HCT116 (cell line): Measurements from ENCODE around the gene KRTAP10-8. TPM values are rescaled to one million over a fixed set of nuclear protein-coding genes. Genes with fewer than 3 reads are reported as not detected.

Source experiments
- ATAC-seq: fragments of 200-7000 bp; cut with Tn5 transposase; 2 replicates; pipeline ENCODE4 v1.9.1; 2020; ENCODE audit warnings: mild to moderate bottlenecking, moderate library complexity
- BruUV-seq: library from RNA; stranded (reverse); fragments of 400-500 nt; replicated peaks from 2 replicates; lab custom pipeline; 2021; lab: Mats Ljungman, UMichigan
- CTCF ChIA-PET: fragments of 300-600 bp; sonication (Branson Sonifier 250); formaldehyde crosslinking; loops from one replicate; lab custom pipeline; 2021; ENCODE audit warnings: antibody characterized with exemption; lab: Charles Lee
- POLR2A ChIA-PET: fragments of 300-600, 350-600 bp; sonication (Branson Sonifier 250); formaldehyde crosslinking; loops from one replicate; lab custom pipeline; 2021; ENCODE audit warnings: antibody characterized with exemption; lab: Charles Lee
- RAD21 ChIA-PET, 2 experiments: fragments of 300-600 bp; sonication (Branson Sonifier 250); formaldehyde crosslinking; loops; one replicate each; lab custom pipeline; 2023; ENCODE audit warnings: low total read pairs in 2 of 2; ENCODE audit not compliant: uncharacterized antibody in 2 of 2, unreplicated experiment in 2 of 2, low non-redundant PET in 1 of 2; lab: Charles Lee
- DNase-seq: peaks from one replicate; pipeline ENCODE4 v3.0.0-alpha.2; 2010; ENCODE audit warnings: low read depth, low spot score
- H2AFZ ChIP-seq: fragments of 200-600 bp; shearing (Covaris generic), sonication (generic); 2 replicates; pipeline ENCODE4 v1.6.1; 2017; ENCODE audit warnings: low read depth, mixed run types, mixed read lengths, antibody characterized with exemption, low read length; ENCODE audit not compliant: poor library complexity, severe bottlenecking
- H3K27ac ChIP-seq: 2 replicates; pipeline ENCODE4 v1.5.1; 2012; ENCODE audit warnings: low read depth, low read length
- H3K27me3 ChIP-seq: fragments of 200-600 bp; sonication (generic); 2 replicates; pipeline ENCODE4 v1.6.1; 2016; ENCODE audit warnings: mixed run types, low read length, mixed read lengths; ENCODE audit not compliant: insufficient read depth
- H3K36me3 ChIP-seq, 2 experiments: fragments of 200-500 bp in 1 of 2; fragments of 200-600 bp in 1 of 2; sonication (Bioruptor generic) in 1 of 2; sonication (generic) in 1 of 2; 2 replicates each; pipeline versions ENCODE4 v1.5.1 to v1.6.1; 2014 to 2016; ENCODE audit warnings: low read length in 2 of 2, inconsistent platforms in 1 of 2, mixed read lengths in 1 of 2, mixed run types in 1 of 2; ENCODE audit not compliant: insufficient read depth in 2 of 2, control insufficient read depth in 1 of 2
- H3K4me1 ChIP-seq, 2 experiments: fragments of 200-600 bp in 1 of 2; sonication (generic) in 1 of 2; 2 replicates each; pipeline versions ENCODE4 v1.5.1 to v1.6.1; 2012 to 2017; ENCODE audit warnings: low read length in 2 of 2, inconsistent platforms in 1 of 2, mild to moderate bottlenecking in 1 of 2, mixed read lengths in 1 of 2, mixed run types in 1 of 2, moderate library complexity in 1 of 2; ENCODE audit not compliant: insufficient read depth in 2 of 2, control insufficient read depth in 1 of 2
- H3K4me2 ChIP-seq: fragments of 200-600 bp; sonication (generic); 2 replicates; pipeline ENCODE4 v1.6.1; 2017; ENCODE audit warnings: mixed run types, low read length, mixed read lengths
- H3K4me3 ChIP-seq, 2 experiments: fragments of 200-600 bp in 1 of 2; sonication (generic) in 1 of 2; replicated peaks in 1 of 2; 2 replicates each; pipeline ENCODE4 v1.5.1; 2011 to 2016; ENCODE audit warnings: low read length in 2 of 2, control low read depth in 1 of 2, low read depth in 1 of 2, mild to moderate bottlenecking in 1 of 2, mixed read lengths in 1 of 2, mixed run types in 1 of 2
- H3K79me2 ChIP-seq: fragments of 200-600 bp; sonication (generic); 2 replicates; pipeline ENCODE4 v1.6.1; 2017; ENCODE audit warnings: mild to moderate bottlenecking, mixed run types, low read length, moderate library complexity, mixed read lengths; ENCODE audit not compliant: insufficient read depth
- H3K9ac ChIP-seq: fragments of 200-600 bp; sonication (generic); 2 replicates; pipeline ENCODE4 v1.6.1; 2016; ENCODE audit warnings: low read length, mixed read lengths
- H3K9me2 ChIP-seq: fragments of 200-600 bp; sonication (generic), shearing (Covaris generic); 2 replicates; pipeline ENCODE4 v1.6.1; 2017; ENCODE audit warnings: mixed run types, mild to moderate bottlenecking, moderate library complexity; ENCODE audit not compliant: insufficient read depth
- H3K9me3 ChIP-seq, 2 experiments: fragments of 200-500 bp in 1 of 2; fragments of 200-600 bp in 1 of 2; sonication (Bioruptor generic) in 1 of 2; sonication (generic) in 1 of 2; 2 replicates each; pipeline ENCODE4 v1.6.1; 2014 to 2017; ENCODE audit warnings: low read length in 2 of 2, mixed read lengths in 2 of 2, inconsistent platforms in 1 of 2, low read depth in 1 of 2, mild to moderate bottlenecking in 1 of 2, mixed run types in 1 of 2, moderate library complexity in 1 of 2; ENCODE audit not compliant: control insufficient read depth in 1 of 2, insufficient read depth in 1 of 2
- H4K20me1 ChIP-seq: fragments of 200-600 bp; sonication (generic), shearing (Covaris generic); 2 replicates; pipeline ENCODE4 v1.6.1; 2017; ENCODE audit warnings: mixed run types, mild to moderate bottlenecking, moderate library complexity; ENCODE audit not compliant: insufficient read depth
- CEBPB ChIP-seq: IDR thresholded peaks from 2 replicates; pipeline ENCODE4 v1.6.1; 2012; ENCODE audit warnings: low read depth
- CTCF ChIP-seq, 3 experiments: fragments of 200-600 bp in 1 of 3; sonication (generic) in 1 of 3; IDR thresholded peaks in 2 of 3; conservative IDR thresholded peaks in 1 of 3; 2 replicates each; pipeline ENCODE4 v1.5.1; 2012 to 2017; ENCODE audit warnings: low read depth in 2 of 3, low read length in 2 of 3, antibody characterized with exemption in 1 of 3, borderline replicate concordance in 1 of 3, control low read depth in 1 of 3, mild to moderate bottlenecking in 1 of 3, mixed read lengths in 1 of 3, mixed run types in 1 of 3, moderate library complexity in 1 of 3; ENCODE audit not compliant: insufficient read depth in 1 of 3
- EZH2 ChIP-seq: fragments of 200-600 bp; sonication (generic); IDR thresholded peaks from 2 replicates; pipeline ENCODE4 v1.6.1; 2017; ENCODE audit warnings: antibody characterized with exemption, mixed run types
- EZH2phosphoT487 ChIP-seq: fragments of 200-600 bp; IDR thresholded peaks from 2 replicates; pipeline ENCODE4 v1.6.1; 2018; ENCODE audit warnings: antibody characterized with exemption, borderline replicate concordance
- FOSL1 ChIP-seq: IDR thresholded peaks from 2 replicates; pipeline ENCODE4 v1.6.1; 2012; ENCODE audit warnings: low read depth
- JUND ChIP-seq: IDR thresholded peaks from 2 replicates; pipeline ENCODE4 v1.6.1; 2012
- POLR2A ChIP-seq: IDR thresholded peaks from 2 replicates; pipeline ENCODE4 v1.7.0; 2011; ENCODE audit warnings: borderline replicate concordance; ENCODE audit not compliant: insufficient read depth, insufficient read length; ENCODE audit errors: extremely low read depth
- RAD21 ChIP-seq: IDR thresholded peaks from 2 replicates; pipeline ENCODE4 v1.6.1; 2012; ENCODE audit warnings: low read depth, mild to moderate bottlenecking
- SIN3A ChIP-seq: IDR thresholded peaks from 2 replicates; pipeline ENCODE4 v1.6.1; 2012; ENCODE audit warnings: low read depth
- SP1 ChIP-seq: IDR thresholded peaks from 2 replicates; pipeline ENCODE4 v1.6.1; 2012; ENCODE audit warnings: low read depth
- YY1 ChIP-seq: IDR thresholded peaks from 2 replicates; pipeline ENCODE4 v1.6.1; 2011; ENCODE audit warnings: low read length, low read depth, moderate library complexity, mild to moderate bottlenecking; ENCODE audit not compliant: insufficient replicate concordance; ENCODE audit errors: extremely low read depth
- intact Hi-C: fragments of 100-400 bp; cut with micrococcal nuclease; formaldehyde crosslinking; loops from 2 replicates; pipeline ENCODE4 v1.10.0; 2022
- total RNA-seq: library from RNA; stranded (reverse); gene quantifications from one replicate; pipeline ENCODE4 v1.2.1, GENCODE V29; 2021; ENCODE audit not compliant: unreplicated experiment
- TF ChIP-seq, protein P1 (sequence below): IDR thresholded peaks from 2 replicates; pipeline ENCODE4 v1.6.1; 2012
- TF ChIP-seq, protein P2 (sequence below): IDR thresholded peaks from 2 replicates; pipeline ENCODE4 v1.6.1; 2012; ENCODE audit warnings: low read depth

KRTAP10-8 gene
- total RNA-seq, 1 experiment from 2014 or later: not detected

DNA sequence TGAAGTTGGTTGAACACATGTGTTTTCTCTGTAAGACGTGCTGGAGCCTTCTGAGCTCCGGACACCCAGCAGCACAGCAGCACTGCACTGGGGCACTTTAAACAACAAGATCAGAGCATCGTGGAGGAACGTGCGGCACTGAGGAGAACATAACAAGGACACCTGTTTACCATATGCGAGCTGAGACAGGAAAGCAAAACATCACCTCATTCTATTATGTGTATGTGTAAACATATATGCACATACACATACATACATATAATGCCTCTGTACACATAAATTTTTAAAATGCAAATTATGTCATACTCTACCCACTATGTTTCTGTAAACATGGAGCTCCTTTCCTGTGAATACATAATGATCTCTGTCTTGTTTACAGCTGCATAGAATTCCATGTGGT lies 16.4 kb upstream of the KRTAP10-8 start:
- BruUV-seq: no TSS peak

More for the DNA sequence above, 16.4 kb upstream of the KRTAP10-8 start:
- TF ChIP-seq EZH2phosphoT487: no peak
- TF ChIP-seq, protein P1, sequence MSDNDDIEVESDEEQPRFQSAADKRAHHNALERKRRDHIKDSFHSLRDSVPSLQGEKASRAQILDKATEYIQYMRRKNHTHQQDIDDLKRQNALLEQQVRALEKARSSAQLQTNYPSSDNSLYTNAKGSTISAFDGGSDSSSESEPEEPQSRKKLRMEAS: no peak
- TF ChIP-seq SIN3A: no peak
- no peak for TF ChIP-seq JUND
- TF ChIP-seq POLR2A: no peak
- TF ChIP-seq CTCF (IDR thresholded peaks at IDR 0.05 in 2 of 3, conservative IDR thresholded peaks at IDR 0.05 in 1 of 3; ENCODE audit: borderline replicate concordance in 1 of 3, insufficient read depth in 1 of 3, low read depth in 2 of 3, low read length in 2 of 3): no peak
- no peak for TF ChIP-seq EZH2
- no peak for TF ChIP-seq YY1
- TF ChIP-seq FOSL1: no peak
- TF ChIP-seq CEBPB: no peak
- no peak for TF ChIP-seq RAD21
- TF ChIP-seq SP1: no peak
- TF ChIP-seq, protein P2, sequence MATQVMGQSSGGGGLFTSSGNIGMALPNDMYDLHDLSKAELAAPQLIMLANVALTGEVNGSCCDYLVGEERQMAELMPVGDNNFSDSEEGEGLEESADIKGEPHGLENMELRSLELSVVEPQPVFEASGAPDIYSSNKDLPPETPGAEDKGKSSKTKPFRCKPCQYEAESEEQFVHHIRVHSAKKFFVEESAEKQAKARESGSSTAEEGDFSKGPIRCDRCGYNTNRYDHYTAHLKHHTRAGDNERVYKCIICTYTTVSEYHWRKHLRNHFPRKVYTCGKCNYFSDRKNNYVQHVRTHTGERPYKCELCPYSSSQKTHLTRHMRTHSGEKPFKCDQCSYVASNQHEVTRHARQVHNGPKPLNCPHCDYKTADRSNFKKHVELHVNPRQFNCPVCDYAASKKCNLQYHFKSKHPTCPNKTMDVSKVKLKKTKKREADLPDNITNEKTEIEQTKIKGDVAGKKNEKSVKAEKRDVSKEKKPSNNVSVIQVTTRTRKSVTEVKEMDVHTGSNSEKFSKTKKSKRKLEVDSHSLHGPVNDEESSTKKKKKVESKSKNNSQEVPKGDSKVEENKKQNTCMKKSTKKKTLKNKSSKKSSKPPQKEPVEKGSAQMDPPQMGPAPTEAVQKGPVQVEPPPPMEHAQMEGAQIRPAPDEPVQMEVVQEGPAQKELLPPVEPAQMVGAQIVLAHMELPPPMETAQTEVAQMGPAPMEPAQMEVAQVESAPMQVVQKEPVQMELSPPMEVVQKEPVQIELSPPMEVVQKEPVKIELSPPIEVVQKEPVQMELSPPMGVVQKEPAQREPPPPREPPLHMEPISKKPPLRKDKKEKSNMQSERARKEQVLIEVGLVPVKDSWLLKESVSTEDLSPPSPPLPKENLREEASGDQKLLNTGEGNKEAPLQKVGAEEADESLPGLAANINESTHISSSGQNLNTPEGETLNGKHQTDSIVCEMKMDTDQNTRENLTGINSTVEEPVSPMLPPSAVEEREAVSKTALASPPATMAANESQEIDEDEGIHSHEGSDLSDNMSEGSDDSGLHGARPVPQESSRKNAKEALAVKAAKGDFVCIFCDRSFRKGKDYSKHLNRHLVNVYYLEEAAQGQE: no peak
- POLR2A ChIA-PET: no interaction called here
- Histone ChIP-seq H3K4me1 (peaks cover 0 to 3% of the 10 kb centered on the region in 2 experiments; a peak in 1 of 4 replicates), H3K79me2 (no peaks in the 10 kb centered on the region), H3K27me3 (no peaks in the 10 kb centered on the region), H3K9me2 (no peaks in the 10 kb centered on the region), H3K9ac (no peak overlapping the region), H3K4me2 (no peak overlapping the region), H3K4me3 (no peak overlapping the region), H3K9me3 (no peaks in the 10 kb centered on the region), H4K20me1 (no peaks in the 10 kb centered on the region), H3K36me3 (no peaks in the 10 kb centered on the region), H2AFZ (no peak overlapping the region), H3K27ac (no peak overlapping the region)
- RAD21 ChIA-PET: no interaction called here
- intact Hi-C loops: no loop called here
- ATAC-seq (no peak), DNase-seq (no peak)
- CTCF ChIA-PET: no interaction called here
